Peyer's patch (tissue), 4 donors: Measurements from ENCODE around the gene GLDN. TPM values are rescaled to one million over a fixed set of nuclear protein-coding genes. Genes with fewer than 3 reads are reported as not detected.

Experiments
- DNase-seq, 3 donors: peaks; one replicate each; pipeline ENCODE4 v3.0.0-alpha.2; 2017 to 2019
- H3K27ac ChIP-seq, 4 donors: fragments of 200-600 bp; sonication (generic); one replicate each; pipeline ENCODE4 v1.5.1; 2016 to 2019
- H3K27me3 ChIP-seq, 2 donors: fragments of 200-600 bp; sonication (generic); one replicate each; pipeline ENCODE4 v1.5.1; 2019
- H3K36me3 ChIP-seq, 3 donors: fragments of 200-600 bp; sonication (generic); one replicate each; pipeline ENCODE4 v1.5.1; 2016 to 2019
- H3K4me1 ChIP-seq, 4 donors: fragments of 200-600 bp; sonication (generic); one replicate each; pipeline ENCODE4 v1.5.1; 2016 to 2019
- H3K4me3 ChIP-seq, 4 donors: fragments of 200-600 bp; sonication (generic); 1 replicate in 3 of 4; 2 replicates in 1 of 4; pipeline ENCODE4 v1.5.1; 2016 to 2019; ENCODE audit warnings: mild to moderate bottlenecking in 1 of 4
- H3K9me3 ChIP-seq, 4 donors: fragments of 200-600 bp; sonication (generic); one replicate each; pipeline ENCODE4 v1.5.1; 2016 to 2019; ENCODE audit warnings: mild to moderate bottlenecking in 1 of 4
- POLR2A ChIP-seq, 2 donors: fragments of 450-650 bp; IDR thresholded peaks; one replicate each; pipeline ENCODE4 v1.5.1; 2017; ENCODE audit warnings: antibody characterized with exemption in 2 of 2, mild to moderate bottlenecking in 2 of 2, moderate library complexity in 2 of 2
- total RNA-seq, 4 donors: library from RNA; depleted of rRNA; stranded (reverse); fragments of >200 nt; gene quantifications; one replicate each; pipeline ENCODE4 v1.1.0, GENCODE V29; 2016
- TF ChIP-seq, protein P1 (sequence below), 6 experiments: fragments of 450-650 bp in 4 of 6; fragments of 200-600 bp in 2 of 6; sonication (generic) in 1 of 6; IDR thresholded peaks; one replicate each; pipeline ENCODE4 v1.5.1; 2017 to 2019; ENCODE audit warnings: antibody characterized with exemption in 6 of 6, mild to moderate bottlenecking in 3 of 6, moderate library complexity in 1 of 6

The GLDN gene
- total RNA-seq, 4 donors from 2014 or later: 0.13 to 0.18 TPM; not detected in 2

DNA sequence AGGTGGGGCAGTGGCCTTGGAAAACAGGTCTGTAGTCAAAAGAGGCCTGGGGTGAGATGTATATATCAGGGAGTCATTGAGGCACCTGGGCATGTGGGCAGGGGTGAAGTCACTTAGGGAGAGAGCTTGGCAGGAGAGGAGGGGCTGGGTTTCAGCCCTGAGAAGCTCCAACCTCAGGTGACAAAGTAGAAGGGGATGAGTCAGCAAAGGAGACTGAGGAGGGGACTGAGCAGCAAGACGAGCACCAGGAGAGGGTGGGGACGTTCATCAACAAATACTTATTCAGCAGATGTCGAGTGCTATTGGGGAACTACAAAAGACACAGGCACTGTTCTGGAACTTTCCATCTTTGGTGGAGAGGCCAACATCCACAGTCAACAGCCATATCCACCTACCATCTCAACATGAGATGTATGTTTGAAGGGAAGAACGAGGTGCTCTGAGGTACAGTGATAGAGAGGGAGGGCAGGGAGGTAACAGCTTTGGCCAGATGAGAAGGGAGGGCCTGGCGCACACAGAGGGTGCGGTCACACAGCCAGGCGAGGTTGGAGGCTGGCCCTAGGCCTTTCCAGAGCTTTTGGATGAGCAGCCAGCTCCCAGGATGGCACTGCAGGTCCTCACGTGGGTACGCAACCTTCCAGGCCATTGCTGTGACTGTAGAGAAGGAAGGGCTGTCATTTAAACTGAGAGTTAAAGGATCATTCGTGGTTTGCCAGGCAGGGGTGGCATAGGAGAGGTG is 45.7 kb downstream of the GLDN start:
- H3K36me3 ChIP-seq: no peaks in the 10 kb centered on the region
- H3K9me3 ChIP-seq: no peaks in the 10 kb centered on the region
- TF ChIP-seq, protein P1, sequence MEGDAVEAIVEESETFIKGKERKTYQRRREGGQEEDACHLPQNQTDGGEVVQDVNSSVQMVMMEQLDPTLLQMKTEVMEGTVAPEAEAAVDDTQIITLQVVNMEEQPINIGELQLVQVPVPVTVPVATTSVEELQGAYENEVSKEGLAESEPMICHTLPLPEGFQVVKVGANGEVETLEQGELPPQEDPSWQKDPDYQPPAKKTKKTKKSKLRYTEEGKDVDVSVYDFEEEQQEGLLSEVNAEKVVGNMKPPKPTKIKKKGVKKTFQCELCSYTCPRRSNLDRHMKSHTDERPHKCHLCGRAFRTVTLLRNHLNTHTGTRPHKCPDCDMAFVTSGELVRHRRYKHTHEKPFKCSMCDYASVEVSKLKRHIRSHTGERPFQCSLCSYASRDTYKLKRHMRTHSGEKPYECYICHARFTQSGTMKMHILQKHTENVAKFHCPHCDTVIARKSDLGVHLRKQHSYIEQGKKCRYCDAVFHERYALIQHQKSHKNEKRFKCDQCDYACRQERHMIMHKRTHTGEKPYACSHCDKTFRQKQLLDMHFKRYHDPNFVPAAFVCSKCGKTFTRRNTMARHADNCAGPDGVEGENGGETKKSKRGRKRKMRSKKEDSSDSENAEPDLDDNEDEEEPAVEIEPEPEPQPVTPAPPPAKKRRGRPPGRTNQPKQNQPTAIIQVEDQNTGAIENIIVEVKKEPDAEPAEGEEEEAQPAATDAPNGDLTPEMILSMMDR (IDR thresholded peaks at IDR 0.05): no peak
- no peak for TF ChIP-seq POLR2A (IDR thresholded peaks at IDR 0.05)
- no peaks in the 10 kb centered on the region for H3K27me3 ChIP-seq
- no peak for DNase-seq
- H3K27ac ChIP-seq: no peak overlapping the region
- no peak overlapping the region for H3K4me3 ChIP-seq
- H3K4me1 ChIP-seq: no peaks in the 10 kb centered on the region

DNA sequence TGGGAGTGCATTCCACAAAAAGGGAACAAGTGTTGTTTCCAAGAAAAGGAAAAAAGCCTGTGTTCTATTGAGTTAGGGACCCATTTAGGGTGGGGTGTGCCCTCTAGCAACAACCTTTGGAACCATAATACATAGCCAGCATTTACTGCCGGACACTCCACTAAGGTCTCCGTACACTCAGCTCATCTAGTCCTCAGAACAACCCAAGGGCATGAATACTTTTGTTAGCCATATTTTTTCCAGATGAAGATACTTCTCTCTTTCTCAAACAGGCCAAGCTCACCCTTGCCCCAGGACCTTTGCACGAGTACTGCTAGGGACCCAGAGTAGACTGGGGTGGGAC is 46.2 kb downstream of the GLDN start:
- Histone ChIP-seq H3K27me3 (no peaks in the 10 kb centered on the region), H3K36me3 (no peaks in the 10 kb centered on the region), H3K27ac (no peak overlapping the region), H3K4me3 (no peak overlapping the region), H3K9me3 (no peaks in the 10 kb centered on the region), H3K4me1 (no peaks in the 10 kb centered on the region)
- TF ChIP-seq POLR2A (IDR thresholded peaks at IDR 0.05): no peak
- TF ChIP-seq, protein P1 (IDR thresholded peaks at IDR 0.05): no peak
- DNase-seq: no peak

DNA sequence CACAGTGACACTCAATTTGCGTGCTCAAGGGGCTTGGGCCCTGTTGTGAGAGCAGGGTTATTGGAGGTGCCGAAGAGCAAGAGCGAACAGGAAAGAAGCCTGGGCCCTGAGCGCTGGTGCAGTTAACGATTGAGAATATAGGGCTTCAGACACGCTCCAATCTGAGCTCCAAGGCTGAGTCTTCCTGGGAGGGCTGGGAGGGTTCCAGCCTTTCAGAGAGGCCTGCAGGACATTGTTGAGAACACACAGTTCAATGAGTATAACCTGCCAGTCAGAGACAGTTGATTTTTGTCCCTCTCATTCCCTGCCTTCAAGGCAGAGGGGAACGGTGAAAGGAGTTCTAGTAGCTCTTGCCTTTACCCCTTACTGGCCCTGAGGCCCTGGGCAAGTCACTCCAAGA is 47.3 kb downstream of the GLDN start:
- no peaks in the 10 kb centered on the region for H3K9me3 ChIP-seq
- no peak overlapping the region for H3K27ac ChIP-seq
- no peaks in the 10 kb centered on the region for H3K4me1 ChIP-seq
- H3K36me3 ChIP-seq: no peaks in the 10 kb centered on the region
- no peak overlapping the region for H3K4me3 ChIP-seq
- no peak for DNase-seq
- TF ChIP-seq, protein P1 (IDR thresholded peaks at IDR 0.05): no peak
- H3K27me3 ChIP-seq: no peaks in the 10 kb centered on the region

DNA sequence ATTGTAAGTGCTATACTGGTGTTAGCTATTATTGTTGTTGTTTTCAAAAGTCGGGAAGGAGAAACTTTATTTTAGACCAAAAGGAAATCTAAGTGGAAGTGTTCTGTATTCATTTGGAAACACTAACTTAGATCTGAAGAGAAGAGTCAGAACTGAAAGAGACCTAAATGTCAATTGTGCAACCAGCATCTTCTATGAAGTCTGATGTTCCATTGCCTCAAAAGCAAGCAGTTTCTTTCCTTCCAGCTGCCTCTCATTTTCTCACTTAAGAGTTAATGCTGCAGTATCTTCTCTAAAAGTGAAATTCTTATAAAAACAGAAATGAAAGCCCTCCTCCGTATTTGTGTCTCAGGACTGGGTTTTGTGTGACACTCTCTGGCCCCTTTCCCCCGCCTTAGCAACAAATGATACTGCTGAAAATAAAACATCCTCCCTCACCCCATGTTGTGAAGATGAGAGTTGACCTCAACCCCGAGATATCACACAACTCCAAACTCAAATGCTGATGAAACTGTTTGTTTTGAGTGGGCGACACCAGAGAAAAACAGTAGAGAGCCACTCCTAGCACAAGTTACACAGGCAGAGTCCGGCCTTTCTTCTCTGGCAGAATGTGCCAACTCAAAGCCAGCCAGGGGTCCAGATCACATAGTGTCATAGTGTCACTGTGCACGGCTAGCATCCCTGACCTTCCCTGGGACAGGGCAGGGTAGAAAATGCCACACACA is 48.9 kb downstream of the GLDN start:
- no peak for TF ChIP-seq POLR2A (IDR thresholded peaks at IDR 0.05)
- TF ChIP-seq, protein P1 (IDR thresholded peaks at IDR 0.05): no peak
- Histone ChIP-seq H3K27me3 (no peaks in the 10 kb centered on the region), H3K36me3 (no peaks in the 10 kb centered on the region), H3K27ac (no peak overlapping the region), H3K9me3 (no peaks in the 10 kb centered on the region), H3K4me3 (no peak overlapping the region), H3K4me1 (no peaks in the 10 kb centered on the region)
- no peak for DNase-seq

DNA sequence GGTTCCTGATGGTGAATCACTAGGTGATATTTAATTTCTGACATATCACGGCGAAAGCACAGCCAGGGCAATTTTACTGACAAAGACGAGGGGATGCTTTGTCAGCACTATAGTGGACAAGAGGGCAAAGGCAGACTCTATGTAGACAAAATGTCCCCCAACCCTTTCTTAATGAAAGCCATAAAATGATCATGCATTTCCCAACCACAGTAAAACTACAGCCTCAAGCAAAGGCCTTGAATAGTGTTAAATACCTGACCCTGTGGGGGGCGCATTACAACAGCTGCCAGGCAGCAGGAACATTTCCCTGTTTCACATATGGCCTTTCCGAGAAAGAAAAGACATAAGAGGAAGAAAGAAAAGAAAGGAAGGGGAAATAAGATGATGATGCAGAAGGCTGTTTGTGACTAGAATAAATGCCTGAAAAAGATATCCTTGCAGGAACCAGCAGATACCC is 49.5 kb downstream of the GLDN start:
- DNase-seq: no peak
- Histone ChIP-seq H3K9me3 (no peaks in the 10 kb centered on the region), H3K27ac (no peak overlapping the region), H3K4me3 (no peak overlapping the region), H3K36me3 (no peaks in the 10 kb centered on the region), H3K27me3 (no peaks in the 10 kb centered on the region), H3K4me1 (no peaks in the 10 kb centered on the region)
- TF ChIP-seq, protein P1 (IDR thresholded peaks at IDR 0.05): no peak
- no peak for TF ChIP-seq POLR2A (IDR thresholded peaks at IDR 0.05)
